BJ (cell line): ENCODE measurements around the gene GSTM1. TPM values are rescaled to one million over a fixed set of nuclear protein-coding genes. Genes with fewer than 3 reads are reported as not detected.
A peak's percentile ranks its signal among the peaks of the same experiment; 100 is the strongest.

Source experiments
- CTCF ChIA-PET: fragments of 350-600 bp; formaldehyde crosslinking; extraction: SDS; loops from one replicate; lab custom pipeline; 2021; ENCODE audit warnings: antibody characterized with exemption, inconsistent platforms; lab: Yijun Ruan, JAX
- POLR2A ChIA-PET: fragments of 300-600 bp; sonication (Branson Sonifier 250); formaldehyde crosslinking; extraction: SDS; loops from one replicate; lab custom pipeline; 2021; ENCODE audit warnings: antibody characterized with exemption; lab: Charles Lee
- DNase-seq: peaks from one replicate; pipeline ENCODE4 v3.0.0-alpha.2; 2011; ENCODE audit warnings: low read depth
- H3K27me3 ChIP-seq: 2 replicates; pipeline ENCODE4 v1.6.0; 2011; ENCODE audit warnings: low read length; ENCODE audit not compliant: control insufficient read depth, insufficient read depth
- H3K36me3 ChIP-seq: 2 replicates; pipeline ENCODE4 v1.5.1; 2011; ENCODE audit warnings: low read length; ENCODE audit not compliant: control insufficient read depth, insufficient read depth
- H3K4me3 ChIP-seq: 2 replicates; pipeline ENCODE4 v1.5.1; 2011; ENCODE audit warnings: low read depth, mild to moderate bottlenecking, control low read depth, low read length
- polyA plus RNA-seq: library from polyadenylated mRNA; depleted of rRNA; stranded (reverse); fragments of >200 nt; gene quantifications from 2 replicates; pipeline ENCODE4 v1.2.3, GENCODE V29; 2011; rRNA removed
- TF ChIP-seq, protein P1 (sequence below): IDR thresholded peaks from 2 replicates; pipeline ENCODE4 v1.5.1; 2011; ENCODE audit warnings: low read depth, mild to moderate bottlenecking, control low read depth, inconsistent platforms, low read length, moderate library complexity; ENCODE audit not compliant: insufficient read depth

GSTM1 gene
- polyA plus RNA-seq, 1 experiment = 1.0 TPM

DNA sequence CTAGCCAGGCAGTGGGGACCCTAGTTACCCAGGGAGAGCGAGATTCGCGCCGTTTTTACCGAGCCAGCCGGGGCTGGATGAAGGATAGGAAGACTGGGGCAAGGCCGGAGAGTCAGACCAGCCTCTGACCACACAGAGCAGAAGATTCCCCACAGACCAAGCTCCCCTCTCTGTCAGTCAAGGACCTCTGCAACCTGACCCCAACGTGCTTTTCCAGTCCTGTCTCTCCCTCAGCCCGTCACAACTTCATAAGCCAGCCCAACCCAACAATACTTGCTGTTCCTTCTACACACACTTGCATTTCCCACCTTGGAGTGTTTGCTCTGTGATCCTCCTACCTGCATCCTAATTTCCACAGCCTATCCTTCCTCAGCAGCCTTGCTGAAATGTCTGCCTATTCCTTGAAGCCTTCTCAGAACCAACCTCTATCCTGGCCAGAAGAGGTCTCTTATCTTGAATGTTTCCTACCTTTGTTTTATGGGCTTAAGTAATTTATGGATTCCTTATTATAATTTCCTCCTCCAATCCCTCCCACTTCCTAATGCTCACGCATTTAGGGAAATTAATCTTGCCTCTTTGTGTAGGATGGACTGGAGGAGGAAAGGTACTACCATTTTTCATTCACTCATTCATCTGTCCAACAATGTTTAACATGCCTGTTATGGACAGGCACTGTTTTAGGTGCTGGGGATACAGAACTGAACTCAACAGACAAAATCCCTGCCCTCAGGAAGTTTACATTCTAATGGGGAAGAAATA lies 53.2 kb downstream of the GSTM1 start, which contains the start of gene GSTM3:
Gene GSTM3, minus strand, starts transcription at position 424 of the 759 bp plus-strand sequence. CDS start 751 bp downstream, outside the sequence.
- ChIA-PET POLR2A (no interaction called here), CTCF (interaction anchor here (2.0 kb wide), 1 partner anchor 9 kb away, joined by 7 read pairs; no protein-coding TSS in a partner anchor)
- TF ChIP-seq, protein P1, sequence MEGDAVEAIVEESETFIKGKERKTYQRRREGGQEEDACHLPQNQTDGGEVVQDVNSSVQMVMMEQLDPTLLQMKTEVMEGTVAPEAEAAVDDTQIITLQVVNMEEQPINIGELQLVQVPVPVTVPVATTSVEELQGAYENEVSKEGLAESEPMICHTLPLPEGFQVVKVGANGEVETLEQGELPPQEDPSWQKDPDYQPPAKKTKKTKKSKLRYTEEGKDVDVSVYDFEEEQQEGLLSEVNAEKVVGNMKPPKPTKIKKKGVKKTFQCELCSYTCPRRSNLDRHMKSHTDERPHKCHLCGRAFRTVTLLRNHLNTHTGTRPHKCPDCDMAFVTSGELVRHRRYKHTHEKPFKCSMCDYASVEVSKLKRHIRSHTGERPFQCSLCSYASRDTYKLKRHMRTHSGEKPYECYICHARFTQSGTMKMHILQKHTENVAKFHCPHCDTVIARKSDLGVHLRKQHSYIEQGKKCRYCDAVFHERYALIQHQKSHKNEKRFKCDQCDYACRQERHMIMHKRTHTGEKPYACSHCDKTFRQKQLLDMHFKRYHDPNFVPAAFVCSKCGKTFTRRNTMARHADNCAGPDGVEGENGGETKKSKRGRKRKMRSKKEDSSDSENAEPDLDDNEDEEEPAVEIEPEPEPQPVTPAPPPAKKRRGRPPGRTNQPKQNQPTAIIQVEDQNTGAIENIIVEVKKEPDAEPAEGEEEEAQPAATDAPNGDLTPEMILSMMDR = no peak
- no peak for DNase-seq
- Histone ChIP-seq H3K4me3 (peak within 1 kb of the TSS; percentile 84), H3K27me3 (peaks cover 4% of the 10 kb centered on the region), H3K36me3 (peaks cover 2% of the 10 kb centered on the region; the same call in 1 of the 2 replicates)

Other genes with a start within 250 kb of the GSTM1 start
- gene SYPL2, start 221.3 kb upstream of the GSTM1 start, polyA plus RNA-seq = 58.8 and 73.1 TPM in 2 replicates
- 5.7 and 8.7 TPM in 2 replicates for gene ATXN7L2, start 203.9 kb upstream of the GSTM1 start, polyA plus RNA-seq
- 8.2 and 10.8 TPM in 2 replicates for gene CYB561D1, start 193.7 kb upstream of the GSTM1 start, polyA plus RNA-seq
- 2.9 and 3.4 TPM in 2 replicates for gene AMIGO1, start 178.1 kb upstream of the GSTM1 start, polyA plus RNA-seq
- not detected in 2 replicates for gene GPR61, start 147.9 kb upstream of the GSTM1 start, polyA plus RNA-seq
- gene GNAI3, start 139.2 kb upstream of the GSTM1 start, polyA plus RNA-seq = 4.7 and 9.6 TPM in 2 replicates
- 0.09 and 0.15 TPM in 2 replicates for gene GNAT2, start 68.2 kb upstream of the GSTM1 start, polyA plus RNA-seq
- 43.1 and 86.9 TPM in 2 replicates for gene AMPD2, start 68.0 kb upstream of the GSTM1 start, polyA plus RNA-seq
- gene GSTM4, start 31.7 kb upstream of the GSTM1 start, polyA plus RNA-seq = 28.4 and 28.5 TPM in 2 replicates
- gene GSTM2, start 19.8 kb upstream of the GSTM1 start, polyA plus RNA-seq = 49.0 and 62.3 TPM in 2 replicates
- 1.5 and 2.2 TPM in 2 replicates for gene GSTM5, start 24.4 kb downstream of the GSTM1 start, polyA plus RNA-seq
- 113 and 172 TPM in 2 replicates for gene GSTM3, start 53.2 kb downstream of the GSTM1 start, polyA plus RNA-seq
- gene EPS8L3, start 76.1 kb downstream of the GSTM1 start, polyA plus RNA-seq = not detected in 2 replicates
- gene CSF1, start 223.0 kb downstream of the GSTM1 start, polyA plus RNA-seq = 40.4 and 48.4 TPM in 2 replicates